AG09309 (cell line): ENCODE data around the gene HRH2.

Experiments
- DNase-seq: peaks from one replicate; pipeline ENCODE4 v3.0.0-alpha.2; 2010; ENCODE audit warnings: low read depth
- H3K4me3 ChIP-seq: 2 replicates; pipeline ENCODE4 v1.5.1; 2011; ENCODE audit warnings: mild to moderate bottlenecking, low read depth, low read length, moderate library complexity; ENCODE audit not compliant: control insufficient read depth
- TF ChIP-seq, protein P1 (sequence below): IDR thresholded peaks from 2 replicates; pipeline ENCODE4 v1.5.1; 2011; ENCODE audit warnings: mild to moderate bottlenecking, low read depth, low read length, inconsistent platforms; ENCODE audit not compliant: insufficient read depth, control insufficient read depth; ENCODE audit errors: missing control alignments

The HRH2 gene

DNA sequence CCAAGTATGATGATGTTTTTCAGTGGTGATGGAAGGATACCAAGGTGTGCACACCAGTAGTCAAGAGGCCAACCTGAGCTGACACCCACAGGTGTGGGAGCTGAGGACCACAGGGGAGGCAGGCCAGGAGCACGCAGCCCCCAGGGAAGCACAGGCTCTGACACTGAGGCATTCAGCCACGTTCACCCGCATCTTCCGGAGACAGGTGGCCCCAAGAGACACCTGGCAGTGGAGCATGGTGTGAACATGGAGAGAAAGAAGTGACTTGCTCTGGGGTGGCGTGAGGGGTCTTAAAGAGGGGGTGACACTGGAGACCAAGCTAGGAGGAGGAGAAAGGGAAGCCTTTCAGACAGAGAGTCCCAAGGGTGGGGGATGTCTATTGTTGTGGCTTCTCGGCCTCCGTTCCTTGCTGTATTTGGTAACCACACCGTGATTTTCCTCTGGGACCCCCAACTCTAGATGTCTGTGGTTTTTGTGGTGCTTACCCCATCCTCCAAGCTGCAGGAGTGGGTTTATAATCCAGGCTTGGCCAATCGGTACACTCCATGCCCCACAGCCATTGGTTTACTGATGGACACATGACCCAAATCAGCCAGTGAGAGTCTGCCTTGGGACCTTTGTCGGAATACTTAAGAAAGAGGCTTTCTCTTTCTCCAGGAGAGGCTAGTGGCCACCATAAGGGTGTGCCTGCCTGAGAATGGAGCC is 84.6 kb downstream of the HRH2 start:
- TF ChIP-seq, protein P1, sequence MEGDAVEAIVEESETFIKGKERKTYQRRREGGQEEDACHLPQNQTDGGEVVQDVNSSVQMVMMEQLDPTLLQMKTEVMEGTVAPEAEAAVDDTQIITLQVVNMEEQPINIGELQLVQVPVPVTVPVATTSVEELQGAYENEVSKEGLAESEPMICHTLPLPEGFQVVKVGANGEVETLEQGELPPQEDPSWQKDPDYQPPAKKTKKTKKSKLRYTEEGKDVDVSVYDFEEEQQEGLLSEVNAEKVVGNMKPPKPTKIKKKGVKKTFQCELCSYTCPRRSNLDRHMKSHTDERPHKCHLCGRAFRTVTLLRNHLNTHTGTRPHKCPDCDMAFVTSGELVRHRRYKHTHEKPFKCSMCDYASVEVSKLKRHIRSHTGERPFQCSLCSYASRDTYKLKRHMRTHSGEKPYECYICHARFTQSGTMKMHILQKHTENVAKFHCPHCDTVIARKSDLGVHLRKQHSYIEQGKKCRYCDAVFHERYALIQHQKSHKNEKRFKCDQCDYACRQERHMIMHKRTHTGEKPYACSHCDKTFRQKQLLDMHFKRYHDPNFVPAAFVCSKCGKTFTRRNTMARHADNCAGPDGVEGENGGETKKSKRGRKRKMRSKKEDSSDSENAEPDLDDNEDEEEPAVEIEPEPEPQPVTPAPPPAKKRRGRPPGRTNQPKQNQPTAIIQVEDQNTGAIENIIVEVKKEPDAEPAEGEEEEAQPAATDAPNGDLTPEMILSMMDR: no peak
- DNase-seq: no peak
- no peak overlapping the region for H3K4me3 ChIP-seq

DNA sequence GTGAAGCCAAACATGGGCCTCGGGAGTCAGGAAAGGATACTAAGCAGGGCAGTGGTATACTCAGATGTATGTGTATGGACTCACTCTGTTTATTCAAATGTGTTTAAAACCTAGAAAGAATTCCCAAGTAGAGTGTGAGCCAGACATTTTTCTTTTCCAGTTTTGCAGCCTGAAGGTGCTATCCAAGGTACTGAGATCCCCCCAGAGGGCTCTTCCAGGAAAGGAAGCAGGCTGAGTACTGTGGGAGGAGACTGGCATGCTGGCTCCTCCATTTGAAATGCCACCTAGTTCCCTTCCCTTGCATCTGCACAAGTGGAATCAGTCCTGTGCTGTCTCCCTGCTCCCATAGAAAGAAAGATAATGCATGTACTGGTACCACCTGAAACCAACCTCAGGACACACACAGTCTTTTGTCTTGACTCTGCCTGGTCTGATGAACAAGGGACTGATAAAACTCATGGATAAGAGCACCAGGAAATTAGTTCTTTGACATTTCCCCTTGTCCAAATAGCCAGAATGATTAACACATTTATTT is 85.9 kb downstream of the HRH2 start:
- H3K4me3 ChIP-seq: no peak overlapping the region
- TF ChIP-seq, protein P1: no peak
- DNase-seq: no peak

DNA sequence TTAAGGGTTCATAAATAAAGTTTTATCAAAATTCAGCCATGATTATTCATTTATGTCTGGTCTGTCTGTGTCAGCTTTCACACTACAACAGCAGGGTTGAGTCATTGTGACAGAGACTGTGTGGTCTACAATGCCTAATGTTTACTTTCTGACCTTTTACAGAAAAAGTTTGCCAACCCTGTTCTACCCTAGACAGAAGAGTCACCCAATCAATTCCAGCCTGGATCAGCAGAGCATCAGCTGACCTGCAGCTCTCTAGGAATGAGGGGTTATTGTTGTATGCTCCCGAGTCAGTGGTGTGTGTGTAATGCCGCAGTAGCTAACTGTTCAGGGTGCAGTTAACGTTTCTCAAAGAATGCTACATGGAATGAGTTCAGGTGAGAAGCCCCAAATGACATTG is 87.3 kb downstream of the HRH2 start:
- no peak overlapping the region for H3K4me3 ChIP-seq
- TF ChIP-seq, protein P1: no peak
- no peak for DNase-seq

DNA sequence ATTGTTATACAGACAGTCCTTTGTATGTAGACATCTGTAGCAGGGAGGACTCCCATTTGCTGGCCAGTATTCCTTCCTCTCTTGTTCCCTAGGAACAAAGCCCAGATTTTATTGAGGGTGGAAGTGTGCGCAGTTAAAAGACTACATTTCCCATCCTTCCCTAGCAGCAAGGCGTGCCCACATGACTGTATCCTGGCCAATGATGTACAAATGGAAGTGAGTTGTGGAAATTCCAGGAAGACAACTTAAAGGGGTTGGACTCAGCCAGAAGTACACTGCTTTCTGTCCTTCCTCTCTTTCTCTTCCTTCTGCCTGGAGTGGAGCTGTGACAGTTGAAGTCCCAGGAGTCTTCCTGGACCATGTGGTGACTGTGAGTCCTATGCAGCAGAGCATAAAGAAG is 89.0 kb downstream of the HRH2 start:
- no peak overlapping the region for H3K4me3 ChIP-seq
- TF ChIP-seq, protein P1: no peak
- no peak for DNase-seq

DNA sequence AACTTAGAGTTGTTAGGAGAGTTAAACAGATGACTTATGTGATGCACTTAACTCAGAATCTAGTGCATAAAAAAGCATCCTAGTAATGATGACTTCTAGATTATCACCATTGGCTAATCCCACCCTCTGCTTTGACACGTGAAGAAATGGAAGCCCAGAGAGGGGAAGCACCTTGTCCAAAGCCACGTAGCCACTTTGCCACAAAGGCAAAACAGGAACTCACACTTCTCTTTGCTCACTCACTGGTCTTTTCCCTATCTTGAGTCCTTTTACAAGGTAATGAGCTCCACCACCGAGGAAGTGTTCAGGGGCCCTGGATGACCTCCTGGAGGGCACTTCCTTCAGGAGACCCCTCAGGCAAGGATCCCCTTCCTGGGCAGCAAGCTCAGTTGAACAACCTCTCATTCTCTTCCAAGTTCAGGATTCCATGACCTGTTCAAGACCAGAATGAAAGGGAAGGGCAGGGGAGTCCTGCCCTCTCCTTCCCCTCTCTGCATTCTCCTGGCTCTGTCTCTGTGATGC is 89.7 kb downstream of the HRH2 start:
- H3K4me3 ChIP-seq: no peak overlapping the region
- DNase-seq: no peak
- TF ChIP-seq, protein P1: no peak

DNA sequence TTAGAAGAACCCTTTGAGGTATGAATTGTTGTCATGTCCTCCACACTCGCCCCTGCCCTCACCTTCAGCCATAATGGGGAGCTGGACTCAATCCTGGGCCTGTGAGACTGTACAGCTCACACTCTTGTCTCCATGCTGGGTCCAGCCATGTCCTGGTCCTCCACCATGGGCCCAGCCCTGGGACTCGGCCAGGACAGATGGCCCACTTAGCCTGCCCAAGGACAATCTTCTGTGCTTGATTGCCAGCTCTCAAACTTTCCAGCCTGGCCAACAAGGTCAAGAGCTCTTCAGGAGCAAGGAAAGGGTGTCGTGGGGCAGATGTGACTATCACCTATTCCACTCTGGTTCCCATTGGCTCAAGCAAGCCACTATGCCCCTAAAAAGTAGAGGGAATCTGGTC is 90.8 kb downstream of the HRH2 start:
- no peak overlapping the region for H3K4me3 ChIP-seq
- no peak for DNase-seq
- TF ChIP-seq, protein P1: no peak
